Activated naive CD4-positive, alpha-beta T cell treated with anti-CD3 and anti-CD28 coated beads, Interleukin-2, amount 50 U/mL, for 72 hours (primary cell): ENCODE measurements around the gene GPRIN3. TPM values are rescaled to one million over a fixed set of nuclear protein-coding genes. Genes with fewer than 3 reads are reported as not detected.
"Not testable (repeated sequence)": the region's sequence is repeated elsewhere in the genome, so short reads cannot be mapped to it uniquely, and the experiment has no call there.

ENCODE experiments used
- ATAC-seq, 2 donors: fragments of 150-1000 bp; cut with Tn5 transposase; 2 replicates each; pipeline ENCODE4 v1.10.0; 2021; ENCODE audit warnings: mild to moderate bottlenecking in 2 of 2, moderate library complexity in 2 of 2
- DNase-seq, 2 donors: peaks; one replicate each; pipeline ENCODE4 v3.0.0; 2021 to 2022; ENCODE audit warnings: low spot score in 2 of 2
- H3K27ac Mint-ChIP-seq, 2 donors: one replicate each; pipeline ENCODE4 v1.8.0; 2022; ENCODE audit warnings: mild to moderate bottlenecking in 2 of 2, mixed read lengths in 2 of 2
- H3K36me3 Mint-ChIP-seq, 2 donors: one replicate each; pipeline ENCODE4 v1.8.0; 2022; ENCODE audit warnings: mixed read lengths in 2 of 2
- H3K9me3 Mint-ChIP-seq, 2 donors: one replicate each; pipeline ENCODE4 v1.8.0; 2022; ENCODE audit warnings: mixed read lengths in 2 of 2
- total RNA-seq, 2 donors: library from RNA; stranded (reverse); gene quantifications; one replicate each; pipeline ENCODE4 v1.2.3, GENCODE V29; 2022

The GPRIN3 gene
- total RNA-seq, 2 donors from 2014 or later, result 12.4 to 26.1 TPM

DNA sequence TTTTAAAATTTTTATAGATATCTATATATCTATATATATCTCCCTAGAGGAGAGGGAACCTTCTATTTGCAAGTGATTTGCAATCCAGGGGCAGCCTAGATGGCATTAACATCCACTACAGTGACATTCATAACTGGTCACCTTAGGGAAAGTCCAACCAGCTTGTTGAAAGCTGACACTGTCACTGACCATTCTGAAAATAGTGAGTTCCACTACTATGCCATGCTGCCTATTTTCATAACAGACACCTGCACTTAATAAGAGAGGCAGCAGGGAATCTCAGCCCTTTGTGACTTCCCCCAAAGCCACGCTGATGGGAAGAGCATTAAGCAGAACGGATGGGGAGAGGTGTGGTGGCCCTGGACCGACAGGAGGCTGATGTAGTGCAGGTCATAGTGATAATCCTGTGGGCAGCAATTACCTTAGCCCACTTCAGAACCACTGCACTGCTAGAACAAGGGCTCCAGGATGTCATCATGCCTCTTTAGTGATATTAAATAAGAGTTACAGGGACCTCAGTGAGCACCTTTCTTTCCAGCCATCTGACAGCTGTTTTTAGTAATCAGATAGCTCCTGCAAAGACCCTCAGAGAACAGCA lies 51.3 kb downstream of the GPRIN3 start:
- DNase-seq, result no peak
- peak in 1 of 2 donors; percentile 41 for ATAC-seq
- H3K36me3 Mint-ChIP-seq, result peaks cover 6 to 32% of the 10 kb centered on the region in 2 donors
- peaks cover 0 to 10% of the 10 kb centered on the region in 2 donors for H3K9me3 Mint-ChIP-seq
- no peak overlapping the region for H3K27ac Mint-ChIP-seq

- H3K9me3 Mint-ChIP-seq, result peaks cover 0 to 10% of the 10 kb centered on the region in 2 donors
- DNase-seq (peak in 1 of 2 donors; percentile 40), ATAC-seq (peak; percentile 32 to 74)
- peaks cover 6 to 35% of the 10 kb centered on the region in 2 donors for H3K36me3 Mint-ChIP-seq
- peak overlapping the region in 1 of 2 donors; percentile 52 for H3K27ac Mint-ChIP-seq
Measured at GRCh38 chr4:89254847-89255246, 52.8 kb downstream of the GPRIN3 start.

- H3K27ac Mint-ChIP-seq, result peak overlapping the region; percentile 9 to 52
- ATAC-seq, DNase-seq: not testable (repeated sequence)
- H3K36me3 Mint-ChIP-seq, result peaks cover 11 to 35% of the 10 kb centered on the region in 2 donors
- H3K9me3 Mint-ChIP-seq, result peaks cover 0 to 10% of the 10 kb centered on the region in 2 donors
Measured at GRCh38 chr4:89254347-89254746, 53.3 kb downstream of the GPRIN3 start.

DNA sequence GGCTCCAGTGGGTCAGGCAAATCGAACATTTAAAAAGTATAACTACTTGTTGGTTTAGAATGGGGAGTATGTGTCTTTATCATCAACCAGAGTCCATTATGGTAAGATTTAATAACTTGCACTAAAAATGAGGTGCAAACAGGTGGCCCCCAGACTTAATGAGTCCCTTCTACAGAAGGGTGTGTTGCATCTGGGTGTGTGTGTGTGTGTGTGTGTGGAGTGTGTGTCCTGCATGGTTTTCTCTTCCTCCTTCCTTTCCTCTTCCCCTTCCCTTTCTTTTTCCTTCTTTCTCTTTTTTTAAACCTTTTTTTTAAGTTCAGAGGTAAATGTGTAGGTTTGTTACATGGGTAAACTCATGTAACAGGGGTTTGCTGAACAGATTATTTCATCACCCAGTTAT lies 53.7 kb downstream of the GPRIN3 start:
- DNase-seq, result no peak
- peaks cover 15 to 38% of the 10 kb centered on the region in 2 donors for H3K36me3 Mint-ChIP-seq
- no peak for ATAC-seq
- H3K9me3 Mint-ChIP-seq, result peaks cover 0 to 10% of the 10 kb centered on the region in 2 donors
- H3K27ac Mint-ChIP-seq, result no peak overlapping the region

DNA sequence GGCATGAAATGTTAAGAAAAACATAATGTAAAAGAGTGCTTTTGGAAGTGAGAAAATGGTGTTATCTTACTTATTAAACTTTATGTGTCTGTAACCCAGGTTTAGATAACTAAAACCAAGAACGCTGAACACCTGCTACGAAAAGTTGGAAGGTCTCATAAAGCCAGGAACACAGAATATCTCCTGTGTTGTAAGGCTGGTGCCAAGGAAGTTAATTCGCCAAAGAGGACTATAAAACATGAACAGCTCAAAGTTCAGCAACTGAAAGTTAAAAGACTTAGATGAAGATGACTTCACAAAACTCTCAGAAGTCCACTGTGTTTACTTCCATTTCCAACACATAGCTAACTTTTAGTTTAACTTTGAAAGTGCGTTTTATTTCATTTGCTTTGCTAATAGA lies 54.3 kb downstream of the GPRIN3 start:
- ATAC-seq, result no peak
- peaks cover 16 to 42% of the 10 kb centered on the region in 2 donors for H3K36me3 Mint-ChIP-seq
- no peak overlapping the region for H3K27ac Mint-ChIP-seq
- DNase-seq, result no peak
- peaks cover 0 to 10% of the 10 kb centered on the region in 2 donors for H3K9me3 Mint-ChIP-seq

- peaks cover 0 to 10% of the 10 kb centered on the region in 2 donors for H3K9me3 Mint-ChIP-seq
- DNase-seq, result no peak
- H3K27ac Mint-ChIP-seq, result no peak overlapping the region
- no peak for ATAC-seq
- H3K36me3 Mint-ChIP-seq, result peaks cover 16 to 52% of the 10 kb centered on the region in 2 donors
Measured at GRCh38 chr4:89251396-89251795, 56.2 kb downstream of the GPRIN3 start.

- Mint-ChIP-seq H3K36me3 (peaks cover 16 to 44% of the 10 kb centered on the region in 2 donors), H3K9me3 (peaks cover 0 to 9% of the 10 kb centered on the region in 2 donors), H3K27ac (no peak overlapping the region)
- ATAC-seq (no peak), DNase-seq (no peak)
Measured at GRCh38 chr4:89249716-89250361, 57.8 kb downstream of the GPRIN3 start.

GRCh38 chr4:89249313-89249712 lies 58.3 kb downstream of the GPRIN3 start:
- H3K36me3 Mint-ChIP-seq, result peaks cover 11 to 39% of the 10 kb centered on the region in 2 donors
- H3K27ac Mint-ChIP-seq, result no peak overlapping the region
- ATAC-seq (no peak), DNase-seq (no peak)
- H3K9me3 Mint-ChIP-seq, result peaks cover 0 to 5% of the 10 kb centered on the region in 2 donors

GRCh38 chr4:89248879-89249281 lies 58.7 kb downstream of the GPRIN3 start:
- Mint-ChIP-seq H3K9me3 (peaks cover 0 to under 1% of the 10 kb centered on the region in 2 donors), H3K36me3 (peaks cover 10 to 35% of the 10 kb centered on the region in 2 donors), H3K27ac (no peak overlapping the region)
- DNase-seq, result no peak
- no peak for ATAC-seq

DNA sequence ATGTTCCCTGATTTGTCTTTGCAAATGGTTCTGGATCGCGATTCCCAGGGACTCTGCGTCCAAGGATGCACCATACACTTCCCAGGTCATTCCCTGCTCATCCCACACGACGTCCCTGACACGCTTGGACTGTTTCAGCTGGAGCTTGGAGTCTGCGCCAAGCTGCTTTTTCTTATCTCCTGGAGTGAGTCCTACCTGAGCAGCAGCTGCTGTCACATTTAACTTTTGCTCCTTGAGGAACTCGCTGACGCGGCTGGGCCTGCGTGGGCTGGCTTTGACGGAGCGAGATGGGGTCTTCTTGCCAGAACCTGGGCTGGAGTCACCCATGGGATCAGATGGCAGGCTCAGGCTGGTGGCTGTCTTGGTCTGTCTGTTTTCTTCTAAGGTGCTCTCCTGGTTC lies 59.6 kb downstream of the GPRIN3 start:
- no peaks in the 10 kb centered on the region for H3K9me3 Mint-ChIP-seq
- H3K27ac Mint-ChIP-seq, result no peak overlapping the region
- DNase-seq, result no peak
- peaks cover 10 to 34% of the 10 kb centered on the region in 2 donors for H3K36me3 Mint-ChIP-seq
- ATAC-seq, result no peak

DNA sequence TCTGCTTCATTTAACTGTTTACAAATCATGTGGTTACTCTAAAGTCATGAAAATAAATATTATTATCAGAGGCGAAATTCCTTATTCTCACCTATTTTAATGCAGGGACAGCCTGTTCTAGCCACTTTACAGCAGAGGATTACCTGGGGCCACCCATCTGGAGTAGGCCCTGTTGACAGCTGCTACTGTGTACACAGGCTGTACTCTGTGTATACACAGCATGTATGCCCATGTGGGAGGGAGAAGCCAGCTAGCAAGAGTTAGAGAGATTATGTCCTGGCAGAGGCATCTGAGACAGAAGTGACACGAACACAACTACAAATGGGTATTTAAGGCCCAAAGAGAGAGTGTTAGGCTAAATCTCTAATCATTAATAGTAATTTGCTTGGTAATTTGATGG lies 62.1 kb downstream of the GPRIN3 start:
- ATAC-seq, result no peak
- H3K36me3 Mint-ChIP-seq, result peaks cover 10 to 33% of the 10 kb centered on the region in 2 donors

GRCh38 chr4:89243733-89244252 lies 63.8 kb downstream of the GPRIN3 start:
- no peaks in the 10 kb centered on the region for H3K9me3 Mint-ChIP-seq
- DNase-seq, result no peak
- ATAC-seq, result peak in 1 of 2 donors; percentile 51
- peak overlapping the region; percentile 72 to 79 for H3K27ac Mint-ChIP-seq
- H3K36me3 Mint-ChIP-seq, result peaks cover 0 to 19% of the 10 kb centered on the region in 2 donors

More for the DNA sequence above, 62.1 kb downstream of the GPRIN3 start:
- no peak for DNase-seq
- H3K9me3 Mint-ChIP-seq, result no peaks in the 10 kb centered on the region
- H3K27ac Mint-ChIP-seq, result no peak overlapping the region

- Mint-ChIP-seq H3K27ac (peak overlapping the region; percentile 72 to 79), H3K9me3 (no peaks in the 10 kb centered on the region), H3K36me3 (peaks cover 0 to 14% of the 10 kb centered on the region in 2 donors)
- ATAC-seq (peak; percentile 58 to 93), DNase-seq (no peak)
Measured at GRCh38 chr4:89242864-89243732, 64.5 kb downstream of the GPRIN3 start.

- no peak overlapping the region for H3K27ac Mint-ChIP-seq
- no peaks in the 10 kb centered on the region for H3K9me3 Mint-ChIP-seq
- no peak for ATAC-seq
- peaks cover 0 to 6% of the 10 kb centered on the region in 2 donors for H3K36me3 Mint-ChIP-seq
- DNase-seq, result no peak
Measured at GRCh38 chr4:89242216-89242615, 65.4 kb downstream of the GPRIN3 start.

DNA sequence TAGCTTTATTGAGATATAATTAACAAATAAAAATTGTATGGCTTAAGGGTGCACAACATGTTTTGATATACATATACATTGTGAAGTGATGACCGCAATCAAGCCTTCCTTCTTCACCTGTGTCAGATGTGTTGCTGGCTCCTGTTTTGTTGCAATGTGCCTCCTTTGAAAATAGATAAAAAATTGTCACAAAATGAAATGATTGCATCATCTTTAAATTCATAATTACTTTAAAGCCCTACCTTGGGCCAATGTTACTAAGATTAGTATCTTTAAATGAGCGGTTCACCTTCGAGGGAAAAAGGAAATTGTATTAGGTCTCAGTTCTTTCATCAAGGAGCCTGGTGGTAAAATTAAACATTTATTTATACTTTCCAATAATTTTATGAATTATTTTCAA lies 77.3 kb downstream of the GPRIN3 start:
- ATAC-seq (no peak), DNase-seq (no peak)
- H3K27ac Mint-ChIP-seq, result no peak overlapping the region
- H3K9me3 Mint-ChIP-seq, result peaks cover 0 to 17% of the 10 kb centered on the region in 2 donors
- peaks cover 0 to 11% of the 10 kb centered on the region in 2 donors for H3K36me3 Mint-ChIP-seq

DNA sequence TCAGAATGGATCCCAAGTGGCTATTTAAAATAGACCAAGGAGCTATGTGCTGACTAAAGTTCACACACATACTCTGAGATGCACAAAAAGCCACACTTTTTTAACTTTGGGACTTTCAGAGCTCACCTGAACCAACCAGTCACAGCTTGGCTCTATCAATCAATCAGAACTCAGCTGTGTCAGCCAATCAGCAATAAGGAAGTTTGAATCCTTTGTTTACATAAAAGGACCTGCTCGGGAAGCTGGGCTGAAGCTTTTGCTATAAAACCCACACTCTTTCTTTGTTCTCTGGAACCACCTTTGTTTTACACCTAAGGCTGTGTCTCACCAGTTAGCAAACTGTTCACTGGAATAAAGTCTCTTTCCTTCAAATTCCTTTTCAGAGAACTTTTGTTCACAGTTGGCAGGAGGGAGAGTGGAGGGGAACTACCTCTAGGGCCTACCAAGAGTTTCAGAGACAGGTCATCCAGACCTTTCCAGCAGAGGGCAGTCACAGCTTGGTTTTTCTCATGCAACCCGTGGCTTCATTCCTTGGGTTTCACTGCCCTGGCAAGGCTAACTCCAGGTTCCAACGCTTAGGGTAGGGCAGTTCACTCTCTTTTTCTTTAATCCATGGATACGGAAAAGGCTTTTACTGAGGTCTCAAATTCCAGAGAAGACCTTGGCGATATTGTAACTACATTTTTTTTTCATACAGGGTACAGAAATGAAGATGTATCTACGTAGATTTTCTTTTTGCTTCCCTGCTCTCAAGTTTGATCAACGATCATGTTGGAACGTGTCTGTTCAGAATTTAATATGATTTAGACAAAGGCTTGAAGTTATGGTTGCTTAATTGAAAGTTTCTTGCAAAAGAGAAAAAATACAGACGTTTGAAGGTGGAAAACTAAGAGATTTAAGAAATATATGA lies 80.7 kb downstream of the GPRIN3 start:
- peaks cover 0 to 6% of the 10 kb centered on the region in 2 donors for H3K36me3 Mint-ChIP-seq
- H3K9me3 Mint-ChIP-seq, result peaks cover 0 to 6% of the 10 kb centered on the region in 2 donors
- DNase-seq, result peak in 1 of 2 donors; percentile 75
- ATAC-seq, result peak; percentile 75 to 94
- no peak overlapping the region for H3K27ac Mint-ChIP-seq
